NB4 (cell line): Measurements from ENCODE around the gene FNDC11.

Source experiments
- MYC ChIP-seq: IDR thresholded peaks from 2 replicates; pipeline ENCODE4 v1.6.1; 2011; ENCODE audit warnings: low read depth, low read length
- POLR2A ChIP-seq: IDR thresholded peaks from 2 replicates; pipeline ENCODE4 v1.6.1; 2011; ENCODE audit warnings: mild to moderate bottlenecking; ENCODE audit not compliant: insufficient read length; ENCODE audit errors: extremely low read depth

GRCh38 chr20:63529180-63529860 lies 24.6 kb upstream of the FNDC11 start:
- no peak for TF ChIP-seq POLR2A
- no peak for TF ChIP-seq MYC
